HG03469 (cell line): ENCODE measurements around the gene TPSB2.
"Not testable (repeated sequence)": the region's sequence is repeated elsewhere in the genome, so short reads cannot be mapped to it uniquely, and the experiment has no call there.

Source experiments
- ATAC-seq: cut with Tn5 transposase; IDR thresholded peaks from one replicate; pipeline ENCODE4 v1.9.1; 2021; ENCODE audit warnings: mild to moderate bottlenecking, moderate library complexity, moderate number of reproducible peaks; ENCODE audit not compliant: unreplicated experiment

Gene TPSB2

DNA sequence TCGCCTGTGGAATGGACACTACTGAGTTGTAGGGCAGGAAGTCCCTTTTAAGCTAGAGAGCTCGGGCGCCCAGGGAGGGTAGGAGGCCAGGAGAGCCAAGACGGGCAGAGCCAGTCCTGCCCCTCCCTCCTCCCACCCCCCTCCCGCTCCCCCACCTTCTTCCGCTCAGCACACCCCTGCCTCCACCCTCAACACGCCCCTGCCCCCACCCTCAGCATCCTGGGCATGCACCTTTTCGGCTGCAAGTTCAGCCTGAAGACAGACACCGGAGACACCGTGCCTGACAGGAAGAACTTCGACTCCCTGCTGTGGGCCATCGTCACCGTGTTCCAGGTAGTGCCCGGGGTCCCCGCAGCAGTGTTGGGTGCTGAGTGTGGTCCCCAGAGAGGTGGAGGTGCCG is 23.2 kb downstream of the TPSB2 start:
- ATAC-seq: no peak

DNA sequence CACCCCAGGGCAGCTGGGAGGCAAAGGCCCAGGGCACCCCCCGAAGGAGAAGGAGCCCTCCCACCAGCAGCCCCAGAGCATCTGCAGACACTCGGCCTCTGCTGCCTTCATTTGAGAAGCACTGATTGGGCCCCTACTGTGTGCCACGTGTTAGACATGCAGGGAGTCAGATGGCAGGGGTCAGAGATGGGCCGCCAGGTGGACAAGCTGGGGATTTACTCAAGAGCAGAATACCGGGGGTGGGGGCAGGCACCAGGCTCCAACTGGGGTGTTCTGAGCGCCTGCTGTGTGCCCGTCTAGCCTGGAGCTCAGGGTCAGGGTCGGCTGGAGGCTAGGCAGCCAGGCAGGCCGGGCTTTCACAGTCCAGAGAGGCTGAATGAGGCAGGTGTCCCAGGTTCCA is 23.7 kb downstream of the TPSB2 start:
- ATAC-seq: no peak

DNA sequence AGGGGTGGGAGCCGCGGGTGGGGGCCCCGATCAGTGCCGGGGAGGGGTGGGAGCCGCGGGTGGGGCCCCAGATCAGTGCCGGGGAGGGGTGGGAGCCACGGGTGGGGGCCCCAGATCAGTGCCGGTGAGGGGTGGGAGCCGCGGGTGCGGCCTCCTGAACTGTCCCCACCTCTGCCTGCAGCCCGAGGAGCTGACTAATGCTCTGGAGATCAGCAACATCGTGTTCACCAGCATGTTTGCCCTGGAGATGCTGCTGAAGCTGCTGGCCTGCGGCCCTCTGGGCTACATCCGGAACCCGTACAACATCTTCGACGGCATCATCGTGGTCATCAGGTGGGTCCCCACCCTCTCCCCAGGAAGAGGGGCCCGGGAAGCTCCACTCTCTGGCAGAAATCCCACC is 25.1 kb downstream of the TPSB2 start:
- ATAC-seq: no peak

DNA sequence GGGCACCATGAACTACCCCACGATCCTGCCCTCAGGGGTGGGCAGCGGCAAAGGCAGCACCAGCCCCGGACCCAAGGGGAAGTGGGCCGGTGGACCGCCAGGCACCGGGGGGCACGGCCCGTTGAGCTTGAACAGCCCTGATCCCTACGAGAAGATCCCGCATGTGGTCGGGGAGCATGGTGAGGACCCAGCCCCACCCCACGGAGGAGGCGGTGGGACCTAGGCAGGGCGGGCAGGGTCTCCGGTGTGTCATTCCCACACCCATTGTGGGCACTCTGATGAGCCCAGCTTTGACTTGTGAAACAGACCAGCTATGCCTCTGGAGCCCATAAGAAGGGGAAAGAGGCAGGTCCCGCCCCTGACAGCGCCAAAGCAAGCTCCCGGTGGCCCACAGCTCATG is 27.7 kb downstream of the TPSB2 start:
- ATAC-seq: no peak

DNA sequence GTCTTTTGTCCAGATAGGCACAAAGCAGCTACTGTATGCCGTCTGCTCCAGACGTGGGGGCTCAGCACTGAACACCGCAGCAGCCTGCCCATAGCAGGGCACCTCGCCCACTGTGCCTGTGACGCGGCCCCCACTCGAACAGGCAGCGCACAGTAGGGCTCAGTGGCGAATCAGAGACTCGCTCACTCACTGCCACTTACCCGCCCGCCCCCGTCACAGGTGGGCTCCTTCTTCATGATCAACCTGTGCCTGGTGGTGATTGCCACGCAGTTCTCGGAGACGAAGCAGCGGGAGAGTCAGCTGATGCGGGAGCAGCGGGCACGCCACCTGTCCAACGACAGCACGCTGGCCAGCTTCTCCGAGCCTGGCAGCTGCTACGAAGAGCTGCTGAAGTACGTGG is 28.5 kb downstream of the TPSB2 start:
- ATAC-seq: no peak

DNA sequence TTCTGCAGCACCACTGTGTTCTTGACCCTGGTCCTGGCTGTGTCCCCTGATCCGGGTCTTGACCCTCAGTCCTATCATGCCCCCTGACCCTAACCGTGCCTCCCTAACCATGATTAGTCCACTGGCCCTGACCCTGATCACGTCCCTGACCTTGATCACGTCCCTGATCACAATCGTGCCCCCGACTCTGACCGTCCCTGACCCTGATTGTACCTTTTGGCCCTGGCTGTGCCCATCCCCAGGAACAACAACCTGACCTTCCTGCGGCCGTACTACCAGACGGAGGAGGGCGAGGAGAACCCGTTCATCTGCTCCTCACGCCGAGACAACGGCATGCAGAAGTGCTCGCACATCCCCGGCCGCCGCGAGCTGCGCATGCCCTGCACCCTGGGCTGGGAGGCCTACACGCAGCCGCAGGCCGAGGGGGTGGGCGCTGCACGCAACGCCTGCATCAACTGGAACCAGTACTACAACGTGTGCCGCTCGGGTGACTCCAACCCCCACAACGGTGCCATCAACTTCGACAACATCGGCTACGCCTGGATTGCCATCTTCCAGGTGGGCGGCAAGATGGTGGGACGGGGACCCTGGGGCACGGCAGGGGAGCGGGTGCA is 29.9 kb downstream of the TPSB2 start:
- no peak for ATAC-seq

DNA sequence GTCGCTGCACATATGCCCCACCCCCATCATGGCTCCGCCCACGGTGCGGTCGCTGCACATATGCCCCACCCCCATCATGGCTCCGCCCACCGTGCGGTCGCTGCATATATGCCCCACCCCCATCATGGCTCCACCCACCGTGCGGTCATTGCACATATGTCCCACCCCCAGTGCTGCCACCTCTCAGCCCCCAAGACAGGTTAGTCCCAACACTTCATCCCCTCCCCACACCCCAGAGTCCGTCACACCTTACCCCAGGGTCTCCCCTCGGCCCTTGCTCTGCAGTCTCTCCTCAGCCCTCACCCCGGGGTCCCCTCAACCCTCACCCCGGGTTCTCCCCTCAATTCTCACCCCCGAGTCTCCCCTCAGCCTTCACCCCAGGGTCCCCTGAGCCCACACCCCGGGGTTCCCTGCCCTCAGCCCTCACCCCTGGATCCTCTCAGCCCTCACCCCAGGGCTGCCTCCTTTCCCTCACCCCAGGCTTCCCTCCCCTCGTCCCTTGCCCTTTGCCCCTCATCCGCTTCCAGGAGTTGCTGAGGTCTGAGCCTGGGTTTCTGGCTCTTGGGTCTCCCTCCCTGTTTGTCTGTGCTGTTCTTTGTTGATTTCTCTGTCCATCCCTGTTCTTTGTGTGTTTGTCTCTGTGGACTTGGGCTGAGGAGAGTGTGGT is 30.5 kb downstream of the TPSB2 start:
- ATAC-seq: no peak

DNA sequence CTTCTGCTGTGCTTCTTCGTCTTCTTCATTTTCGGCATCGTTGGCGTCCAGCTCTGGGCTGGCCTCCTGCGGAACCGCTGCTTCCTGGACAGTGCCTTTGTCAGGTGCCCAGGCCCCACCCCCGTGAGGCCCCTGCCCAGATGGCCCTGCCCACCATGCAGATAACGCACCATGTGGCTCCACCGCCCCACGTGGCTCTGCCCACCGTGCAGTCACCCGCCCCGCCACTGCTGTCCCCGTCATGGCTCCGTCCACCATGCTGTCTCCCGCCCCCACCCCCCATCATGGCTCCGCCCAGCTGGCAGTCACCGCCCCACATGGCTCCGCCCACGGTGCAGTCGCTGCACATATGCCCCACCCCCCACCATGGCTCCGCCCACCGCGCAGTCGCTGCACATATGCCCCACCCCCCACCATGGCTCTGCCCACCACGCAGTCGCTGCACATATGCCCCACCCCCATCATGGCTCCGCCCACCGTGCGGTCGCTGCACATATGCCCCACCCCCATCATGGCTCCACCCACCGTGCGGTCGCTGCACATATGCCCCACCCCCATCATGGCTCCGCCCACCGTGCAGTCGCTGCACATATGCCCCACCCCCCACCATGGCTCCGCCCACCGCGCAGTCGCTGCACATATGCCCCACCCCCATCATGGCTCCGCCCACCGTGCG is 31.2 kb downstream of the TPSB2 start:
- ATAC-seq: not testable (repeated sequence)

DNA sequence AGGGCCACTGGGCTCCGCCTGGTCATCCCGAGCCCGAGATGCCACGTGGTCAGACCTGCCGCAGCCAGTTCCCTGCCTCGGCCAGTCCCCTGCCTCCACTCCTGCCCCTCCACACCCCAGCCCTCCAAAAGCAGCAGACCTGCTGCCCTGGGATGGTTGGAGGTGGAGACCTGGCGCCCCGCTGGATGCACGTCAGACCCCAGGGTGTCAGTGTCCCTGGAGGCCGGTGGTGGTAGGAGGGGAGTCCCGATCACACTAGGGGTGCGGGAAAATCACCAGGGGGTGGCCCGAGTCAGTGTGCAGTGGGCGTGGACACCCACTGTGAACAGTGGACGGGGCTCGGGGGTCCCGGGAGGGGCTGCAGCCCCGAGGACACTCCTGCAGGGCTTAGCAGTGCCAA is 31.8 kb downstream of the TPSB2 start:
- no peak for ATAC-seq

DNA sequence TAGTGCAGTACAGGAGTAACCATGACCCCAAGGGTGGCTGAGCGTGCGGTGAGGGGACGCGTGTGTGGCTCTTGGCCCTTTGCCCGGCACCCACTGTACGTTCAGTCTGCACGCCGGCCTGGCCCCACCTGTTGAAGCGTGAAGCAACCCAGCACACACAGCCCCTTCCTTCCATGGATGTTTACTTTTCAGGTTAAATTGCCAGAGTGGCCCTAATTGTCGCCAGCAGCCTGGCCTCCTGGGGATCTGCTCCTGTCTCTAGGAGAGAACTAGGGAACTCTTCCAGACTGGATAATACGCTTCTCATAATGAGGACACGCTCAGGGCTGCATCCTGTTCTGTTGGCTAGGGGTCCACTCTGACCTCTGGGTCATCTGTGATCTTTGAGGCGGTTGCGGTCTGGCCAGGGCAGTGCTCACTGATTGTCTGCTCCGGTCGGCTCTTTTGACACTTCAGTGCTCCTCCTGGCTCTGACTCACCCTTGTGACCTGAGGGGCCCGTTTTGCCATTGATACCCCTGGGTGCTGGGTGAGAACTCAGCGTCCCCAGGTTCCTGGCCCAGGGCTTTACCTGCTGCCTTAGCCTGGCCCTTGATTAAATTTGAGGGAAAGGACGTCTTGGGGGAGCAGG is 32.6 kb downstream of the TPSB2 start:
- ATAC-seq: no peak

DNA sequence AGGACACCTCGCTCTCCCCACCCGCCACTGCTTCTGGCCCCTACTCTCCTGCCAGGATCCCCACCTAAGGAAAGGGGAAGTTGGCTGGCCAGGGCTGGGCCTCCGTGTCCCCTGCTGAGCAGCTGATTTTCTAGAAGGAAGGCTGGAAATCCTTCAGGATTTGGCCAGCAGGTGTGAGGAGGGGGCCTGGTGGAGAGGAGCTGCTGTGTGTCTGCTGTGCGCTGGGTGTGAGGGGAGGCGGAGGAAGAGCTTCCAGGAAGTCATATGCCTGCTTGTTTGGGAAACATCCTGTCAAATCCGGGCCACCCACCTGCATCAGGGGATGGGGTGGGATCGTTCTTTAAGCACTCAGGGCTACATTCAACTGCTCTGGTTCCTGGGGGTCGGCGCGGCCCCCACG is 33.5 kb downstream of the TPSB2 start:
- ATAC-seq: no peak

DNA sequence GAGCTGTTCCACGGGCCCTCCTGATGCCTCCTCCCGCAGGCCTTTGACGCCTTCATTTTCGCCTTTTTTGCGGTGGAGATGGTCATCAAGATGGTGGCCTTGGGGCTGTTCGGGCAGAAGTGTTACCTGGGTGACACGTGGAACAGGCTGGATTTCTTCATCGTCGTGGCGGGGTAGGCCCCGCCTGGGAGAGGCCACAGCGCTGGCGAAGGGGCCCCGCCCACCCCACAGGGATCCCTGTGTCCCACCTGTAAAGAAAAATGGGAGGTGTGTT is 34.7 kb downstream of the TPSB2 start:
- ATAC-seq: no peak

DNA sequence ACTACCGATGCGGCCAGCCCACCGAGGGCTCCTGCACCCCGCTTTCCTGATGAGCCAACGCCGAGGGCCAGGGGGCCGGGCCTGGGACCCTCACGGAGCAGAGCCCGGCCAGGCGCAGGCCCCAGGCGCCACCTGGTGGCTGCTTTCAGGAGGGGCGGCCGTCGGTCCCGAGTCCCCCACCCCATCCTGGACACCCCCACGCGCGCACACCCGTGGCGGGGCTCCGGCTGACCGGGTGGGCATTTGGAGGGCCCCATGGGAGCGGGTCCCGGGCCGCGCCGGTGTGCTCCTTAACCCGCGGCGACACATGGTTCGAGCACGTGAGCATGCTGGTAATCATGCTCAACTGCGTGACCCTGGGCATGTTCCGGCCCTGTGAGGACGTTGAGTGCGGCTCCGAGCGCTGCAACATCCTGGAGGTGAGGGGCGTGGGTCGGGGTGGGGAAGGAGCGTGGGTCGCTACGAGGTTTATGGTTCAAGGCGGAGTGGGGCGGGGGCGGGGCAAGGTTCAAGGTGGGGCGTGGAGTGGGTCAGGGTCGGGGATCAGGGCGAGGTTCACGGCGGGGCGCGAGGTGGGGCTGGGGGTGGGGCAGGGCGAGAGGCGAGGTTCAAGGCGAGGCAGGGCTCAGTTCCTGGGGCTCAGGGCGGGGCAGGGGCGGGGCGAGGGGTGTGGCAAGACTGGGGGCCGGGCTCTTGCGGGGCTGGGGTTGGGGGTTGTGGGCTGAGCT is 35.2 kb downstream of the TPSB2 start:
- ATAC-seq: no peak

DNA sequence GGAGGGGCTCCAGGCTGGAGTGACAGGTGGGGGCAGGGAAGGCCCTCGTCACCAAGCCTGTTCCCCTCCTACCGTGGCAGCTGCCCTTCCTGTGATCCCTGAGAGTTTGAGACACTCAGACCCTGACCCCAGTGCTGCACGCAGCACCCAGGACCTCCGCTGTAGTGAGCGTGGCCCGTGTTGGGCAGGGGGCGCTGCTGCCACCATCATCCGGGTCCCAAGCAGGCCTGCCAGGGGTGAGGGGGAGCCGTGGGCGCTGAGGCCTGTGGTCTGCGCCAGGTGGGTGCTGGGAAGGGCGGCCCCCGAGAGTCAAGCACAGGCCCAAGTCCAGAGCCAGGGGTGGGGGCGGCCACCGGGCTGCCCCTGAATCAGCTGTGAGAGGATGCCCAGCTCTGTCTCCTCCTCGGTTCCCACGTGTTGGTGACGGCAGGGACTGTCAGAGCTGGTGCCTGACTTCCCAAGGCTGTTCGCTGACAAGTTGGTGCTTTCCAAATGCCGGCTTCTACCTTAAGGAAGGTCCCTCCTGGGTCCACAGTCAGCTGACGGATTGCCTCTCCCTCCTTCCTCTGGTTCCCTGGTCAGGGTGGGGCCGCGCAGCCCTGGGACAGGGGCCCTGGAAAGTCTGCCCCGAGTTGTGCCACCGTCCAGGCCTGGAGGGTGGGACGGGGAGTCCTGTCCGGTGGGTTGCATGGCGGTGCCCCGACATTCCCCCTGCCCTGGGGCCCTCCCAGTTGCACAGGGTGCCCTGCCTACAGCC is 36.0 kb downstream of the TPSB2 start:
- no peak for ATAC-seq

DNA sequence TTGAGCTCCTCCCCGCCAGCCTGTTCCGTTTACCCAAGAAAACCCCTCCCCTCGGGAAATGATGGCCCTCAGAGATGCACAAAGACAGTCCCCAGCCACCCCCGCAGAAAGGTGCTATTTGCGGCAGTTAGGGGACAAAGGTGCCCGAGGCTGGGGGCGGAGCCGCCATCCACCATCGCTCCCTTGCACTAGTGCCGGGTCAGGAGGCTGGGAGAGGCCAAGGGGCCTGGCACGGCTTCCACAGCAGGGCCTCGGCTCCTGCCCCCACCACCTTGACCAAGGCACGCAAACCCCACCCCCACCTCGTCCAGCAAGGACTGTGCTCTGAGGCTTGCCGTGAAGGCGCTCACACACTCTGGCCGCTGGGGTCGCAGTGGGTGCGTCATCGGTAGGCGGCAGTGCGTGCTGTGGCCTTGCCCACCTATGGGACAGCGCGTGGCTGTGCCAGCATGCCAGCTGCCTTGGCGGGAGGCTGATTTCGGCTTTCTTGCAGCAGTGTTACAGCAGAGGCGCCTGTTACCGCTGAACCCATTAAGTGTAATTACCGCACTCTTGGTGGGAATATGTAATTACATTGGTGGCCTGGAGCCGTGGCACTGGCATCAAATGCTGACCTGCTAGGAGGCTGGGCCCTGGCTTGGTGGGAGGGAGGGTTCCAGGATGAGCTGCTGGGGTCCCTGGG is 36.7 kb downstream of the TPSB2 start:
- no peak for ATAC-seq

DNA sequence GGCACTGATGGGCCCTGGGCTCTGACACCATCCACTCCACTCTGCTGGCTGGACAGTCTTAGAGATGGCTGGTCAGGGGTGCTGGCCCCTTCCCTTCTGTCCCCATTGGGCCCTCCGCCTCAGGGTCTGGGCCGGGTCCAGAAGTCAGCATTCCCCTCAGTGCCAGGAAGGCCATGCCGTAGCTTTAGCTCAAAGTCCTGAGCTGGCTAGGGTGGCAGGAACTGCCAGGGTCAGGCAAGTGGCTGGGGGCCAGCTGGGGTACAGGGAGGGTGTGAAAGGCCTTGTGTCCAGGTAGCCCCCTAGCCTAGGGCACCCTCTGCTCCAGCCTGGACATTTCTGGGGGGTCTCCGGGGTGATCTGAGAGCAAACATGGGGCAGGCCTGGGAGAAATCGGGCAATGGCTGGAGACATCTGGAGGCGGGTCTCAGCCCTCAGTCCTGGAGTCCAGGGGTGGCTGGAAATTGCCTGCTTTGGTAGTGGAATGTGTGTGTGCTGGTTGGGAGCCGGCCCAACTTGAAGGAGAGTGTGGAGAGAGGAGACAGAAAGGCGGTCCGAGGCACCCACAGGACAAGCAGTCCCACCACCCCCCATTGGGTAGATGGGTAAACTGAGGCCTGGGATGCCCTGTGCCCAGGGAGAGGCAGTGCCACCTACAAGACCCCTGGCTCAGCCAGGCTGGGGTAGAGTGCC is 37.5 kb downstream of the TPSB2 start:
- no peak for ATAC-seq

DNA sequence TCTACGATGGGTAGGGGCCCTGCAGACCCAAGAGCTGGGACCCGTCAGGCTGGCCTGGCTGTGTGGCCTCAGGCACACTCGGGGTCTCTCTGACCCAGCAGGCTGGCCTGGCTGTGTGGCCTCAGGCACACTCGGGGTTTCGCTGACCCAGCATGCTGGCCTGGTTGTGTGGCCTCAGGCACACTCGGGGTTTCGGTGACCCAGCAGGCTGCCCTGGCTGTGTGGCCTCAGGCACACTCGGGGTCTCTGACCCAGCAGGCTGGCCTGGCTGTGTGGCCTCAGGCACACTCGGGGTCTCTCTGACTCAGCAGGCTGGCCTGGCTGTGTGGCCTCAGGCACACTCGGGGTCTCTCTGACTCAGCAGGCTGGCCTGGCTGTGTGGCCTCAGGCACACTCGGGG is 39.2 kb downstream of the TPSB2 start:
- ATAC-seq: not testable (repeated sequence)

DNA sequence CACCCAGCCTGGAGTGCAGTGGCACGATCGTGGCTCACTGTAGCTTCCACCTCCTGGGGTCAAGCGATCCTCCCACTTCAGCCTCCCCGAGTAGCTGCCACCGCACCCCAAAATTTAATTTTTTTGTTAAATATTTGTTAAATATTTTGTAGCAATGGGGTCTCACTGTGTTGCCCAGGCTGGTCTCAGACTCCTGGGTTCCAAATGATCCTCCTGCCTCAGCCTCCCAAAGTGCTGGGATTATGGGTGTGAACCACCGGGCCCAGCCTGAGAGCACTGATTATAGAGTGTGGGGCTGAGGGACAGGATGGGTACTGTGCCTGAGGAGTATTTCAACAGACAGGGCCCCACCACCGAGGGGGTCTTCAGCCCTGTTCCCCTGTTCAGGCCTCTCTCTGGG is 40.5 kb downstream of the TPSB2 start:
- no peak for ATAC-seq

DNA sequence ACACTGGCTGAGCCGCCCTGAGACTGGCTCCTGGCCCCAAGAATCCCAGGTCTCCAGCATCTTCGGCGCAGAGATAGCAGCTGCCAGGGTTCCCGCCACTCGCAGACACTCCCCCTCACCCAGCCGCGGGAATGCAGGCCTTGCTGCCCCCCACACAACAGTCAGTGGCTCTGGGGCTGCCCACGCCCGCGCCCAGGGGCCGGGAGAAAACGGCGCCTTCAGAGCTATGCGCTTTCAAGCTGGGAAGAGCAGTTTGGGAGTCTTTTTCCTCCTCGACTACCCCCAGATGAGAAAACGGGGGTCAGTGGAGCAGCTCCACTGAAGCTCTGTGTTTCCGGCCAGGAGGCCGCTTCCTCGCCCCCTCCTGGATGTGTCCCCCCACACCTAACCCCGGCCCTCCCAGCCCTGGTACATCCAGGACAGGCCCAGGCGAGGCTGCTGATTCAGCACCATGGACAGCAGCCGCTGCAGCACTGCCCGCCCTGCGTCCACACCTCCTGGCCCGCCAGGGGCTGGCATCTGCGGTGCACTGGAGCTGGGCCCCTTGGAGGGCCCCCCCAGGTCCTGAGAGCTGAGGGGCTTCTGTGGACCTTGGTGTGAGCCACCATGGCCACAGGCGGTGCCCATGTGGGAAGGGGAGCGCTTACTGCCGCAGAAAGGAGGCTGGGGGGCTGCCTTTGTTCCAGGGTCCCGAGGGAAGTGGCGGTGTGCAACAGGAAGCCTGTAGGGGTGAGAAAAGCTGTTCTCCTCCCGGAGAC is 41.4 kb downstream of the TPSB2 start:
- no peak for ATAC-seq
